B cell (primary cell): ENCODE data around the gene TMEM266. TPM values are rescaled to one million over a fixed set of nuclear protein-coding genes. Genes with fewer than 3 reads are reported as not detected.

ENCODE experiments used
- ATAC-seq: fragments of 200-7000 bp; cut with Tn5 transposase; one replicate; pipeline ENCODE4 v1.10.0; 2021; ENCODE audit warnings: low read depth, mild to moderate bottlenecking, moderate number of reproducible peaks, moderate library complexity
- CTCF ChIA-PET: fragments of 350-600 bp; sonication (Branson Sonifier 250); formaldehyde crosslinking; loops from one replicate; lab custom pipeline; 2021; ENCODE audit warnings: antibody characterized with exemption, inconsistent platforms; lab: Charles Lee
- POLR2A ChIA-PET: fragments of 350-600 bp; sonication (Branson Sonifier 250); formaldehyde crosslinking; loops from one replicate; lab custom pipeline; 2021; ENCODE audit warnings: antibody characterized with exemption; lab: Charles Lee
- DNase-seq: peaks from one replicate; pipeline ENCODE4 v3.0.0; 2013
- H2AFZ ChIP-seq: 2 replicates; pipeline ENCODE4 v1.6.1; 2012; ENCODE audit warnings: mild to moderate bottlenecking, low read depth, low read length; ENCODE audit not compliant: insufficient read depth, poor library complexity, severe bottlenecking
- H3K27ac ChIP-seq, 2 donors: 1 replicate in 1 of 2; 2 replicates in 1 of 2; pipeline ENCODE4 v1.5.1; 2012 to 2013; ENCODE audit warnings: low read length in 2 of 2, mild to moderate bottlenecking in 2 of 2, moderate library complexity in 1 of 2
- H3K27me3 ChIP-seq, 4 experiments: fragments of 200-600 bp in 1 of 4; sonication (generic) in 1 of 4; replicated peaks in 1 of 4; 1 replicate in 2 of 4; 2 replicates in 2 of 4; pipeline versions ENCODE4 v1.6.1 to v1.7.0; 2013 to 2016; ENCODE audit warnings: low read length in 3 of 4, mild to moderate bottlenecking in 2 of 4, mixed read lengths in 1 of 4, moderate library complexity in 1 of 4; ENCODE audit not compliant: insufficient read depth in 4 of 4, control insufficient read depth in 3 of 4; ENCODE audit errors: control extremely low read depth in 1 of 4
- H3K36me3 ChIP-seq, 2 experiments: replicated peaks in 1 of 2; 1 replicate in 1 of 2; 2 replicates in 1 of 2; pipeline versions ENCODE4 v1.6.1 to v1.7.1; 2013; ENCODE audit warnings: low read length in 1 of 2; ENCODE audit not compliant: insufficient read depth in 2 of 2, control insufficient read depth in 1 of 2; ENCODE audit errors: control extremely low read depth in 1 of 2, extremely low read depth in 1 of 2
- H3K4me1 ChIP-seq, 2 donors: fragments of 200-600 bp in 1 of 2; sonication (generic) in 1 of 2; 1 replicate in 1 of 2; 2 replicates in 1 of 2; pipeline versions ENCODE4 v1.5.1 to v1.6.1; 2013 to 2017; ENCODE audit warnings: low read length in 2 of 2; ENCODE audit not compliant: control insufficient read depth in 2 of 2, insufficient read depth in 2 of 2
- H3K4me2 ChIP-seq: replicated peaks from 2 replicates; pipeline ENCODE3; 2012; ENCODE audit warnings: mild to moderate bottlenecking, low read depth, low read length; ENCODE audit not compliant: poor library complexity, severe bottlenecking
- H3K4me3 ChIP-seq, 5 experiments: fragments of 200-600 bp in 1 of 5; sonication (generic) in 1 of 5; 1 replicate in 3 of 5; 2 replicates in 2 of 5; pipeline versions ENCODE4 v1.5.1 to v1.7.0; 2011 to 2016; ENCODE audit warnings: low read length in 4 of 5, mild to moderate bottlenecking in 4 of 5, low read depth in 2 of 5, control low read depth in 1 of 5, moderate library complexity in 1 of 5; ENCODE audit not compliant: insufficient read depth in 1 of 5; ENCODE audit errors: control extremely low read depth in 1 of 5, extremely low read depth in 1 of 5
- H3K79me2 ChIP-seq: fragments of 200-600 bp; sonication (generic); one replicate; pipeline ENCODE4 v1.6.0; 2016; ENCODE audit warnings: low read length; ENCODE audit not compliant: control insufficient read depth, insufficient read depth
- H3K9ac ChIP-seq: fragments of 200-600 bp; sonication (generic); 2 replicates; pipeline ENCODE4 v1.6.1; 2017; ENCODE audit warnings: mild to moderate bottlenecking, low read length, moderate library complexity
- H3K9me3 ChIP-seq, 3 donors: one replicate each; pipeline versions ENCODE4 v1.6.1 to v1.7.1; 2013; ENCODE audit warnings: low read length in 2 of 3; ENCODE audit not compliant: control insufficient read depth in 2 of 3, insufficient read depth in 1 of 3; ENCODE audit errors: control extremely low read depth in 1 of 3
- H4K20me1 ChIP-seq: 2 replicates; pipeline ENCODE4 v1.6.0; 2012; ENCODE audit warnings: mild to moderate bottlenecking, low read length; ENCODE audit not compliant: insufficient read depth, control insufficient read depth, poor library complexity, severe bottlenecking
- H3K27ac Mint-ChIP-seq: one replicate; pipeline ENCODE4 v1.8.0; 2021; ENCODE audit warnings: mixed read lengths
- H3K27me3 Mint-ChIP-seq: one replicate; pipeline ENCODE4 v1.8.0; 2021; ENCODE audit warnings: mixed read lengths
- H3K4me1 Mint-ChIP-seq: one replicate; pipeline ENCODE4 v1.8.0; 2021; ENCODE audit warnings: mixed read lengths
- H3K4me3 Mint-ChIP-seq: one replicate; pipeline ENCODE4 v1.8.0; 2021; ENCODE audit warnings: mixed read lengths
- H3K9me3 Mint-ChIP-seq: one replicate; pipeline ENCODE4 v1.8.0; 2022; ENCODE audit warnings: mixed read lengths; ENCODE audit not compliant: insufficient read depth
- CTCF ChIP-seq: fragments of 200-600 bp; IDR thresholded peaks from one replicate; pipeline ENCODE4 v1.8.0; 2022; ENCODE audit warnings: antibody characterized with exemption, mild to moderate bottlenecking
- EZH2 ChIP-seq: IDR thresholded peaks from 2 replicates; pipeline ENCODE4 v1.6.1; 2012; ENCODE audit warnings: borderline replicate concordance, low read depth, mild to moderate bottlenecking, moderate library complexity, low read length; ENCODE audit not compliant: insufficient read depth, poor library complexity, severe bottlenecking
- WGBS: methylation state at CpG from one replicate; pipeline ENCODE4 v1.1.5; 2013; ENCODE audit warnings: missing lambda C conversion rate; ENCODE audit not compliant: insufficient coverage; 5-methylcytosine and 5-hydroxymethylcytosine counted together
- intact Hi-C: fragments of 100-400 bp; cut with micrococcal nuclease; formaldehyde crosslinking; loops from one replicate; pipeline ENCODE4 v1.10.0; 2022
- polyA plus RNA-seq: library from polyadenylated mRNA; depleted of rRNA; stranded (reverse); fragments of >200 nt; gene quantifications from 2 replicates; pipeline ENCODE4 v1.2.3, GENCODE V29; 2012
- total RNA-seq, 2 donors: library from RNA; stranded (reverse); fragments of 120-200 nt in 1 of 2; gene quantifications; 1 replicate in 1 of 2; 2 replicates in 1 of 2; pipeline versions ENCODE4 v1.2.3 to v1.2.4, GENCODE V29; 2013 to 2022

The TMEM266 gene
- total and polyA plus RNA-seq, 2 donors (not counting 1 experiment from before 2014, with no cell fraction given): not detected

DNA sequence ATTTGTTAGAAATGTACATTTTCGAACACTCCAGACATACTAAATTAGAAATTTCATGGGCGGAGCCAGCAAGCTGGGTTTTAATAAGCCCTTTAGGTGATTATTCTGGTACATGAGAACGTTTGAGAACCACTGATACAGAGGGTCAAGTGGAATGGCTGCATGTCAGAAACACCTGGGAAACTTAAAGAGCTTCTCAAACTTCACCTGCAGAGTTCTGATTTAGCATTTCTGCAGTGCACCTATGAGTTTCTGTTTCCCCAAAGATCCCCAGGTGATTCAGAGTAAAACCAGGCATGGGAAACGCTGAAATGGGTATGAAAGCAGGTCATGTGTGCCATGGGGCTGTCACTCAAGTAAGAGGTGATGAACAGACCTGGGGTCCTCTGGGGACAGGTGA lies 68.1 kb downstream of the TMEM266 start:
- CTCF ChIA-PET: interaction anchor here (1.4 kb wide), 1 partner anchor 12 kb away, joined by 6 read pairs; no protein-coding TSS in a partner anchor
- intact Hi-C loops: no loop called here
- H3K9me3 ChIP-seq: peaks cover 0 to 3% (median 1%) of the 10 kb centered on the region in 3 donors
- 75% methylated on average over 3 of the region's 4 CpGs for WGBS
- no peak overlapping the region for H3K4me2 ChIP-seq
- no peak overlapping the region for H3K9ac ChIP-seq
- Mint-ChIP-seq H3K27me3 (peaks cover 40% of the 10 kb centered on the region), H3K4me3 (no peak overlapping the region), H3K4me1 (no peaks in the 10 kb centered on the region), H3K27ac (no peak overlapping the region), H3K9me3 (no peaks in the 10 kb centered on the region)
- H3K27me3 ChIP-seq: peaks cover 0 to 7% (median 3%) of the 10 kb centered on the region in 4 experiments
- no peaks in the 10 kb centered on the region for H4K20me1 ChIP-seq
- H3K27ac ChIP-seq: no peak overlapping the region
- POLR2A ChIA-PET: no interaction called here
- no peaks in the 10 kb centered on the region for H3K4me1 ChIP-seq
- ATAC-seq (no peak), DNase-seq (no peak)
- H3K4me3 ChIP-seq: no peak overlapping the region
- TF ChIP-seq EZH2 (no peak), CTCF (no peak)
- no peaks in the 10 kb centered on the region for H3K36me3 ChIP-seq
- no peaks in the 10 kb centered on the region for H3K79me2 ChIP-seq
- no peak overlapping the region for H2AFZ ChIP-seq

- H3K4me3 Mint-ChIP-seq: no peak overlapping the region
- H4K20me1 ChIP-seq: no peaks in the 10 kb centered on the region
- H3K27ac ChIP-seq: no peak overlapping the region
- ChIA-PET POLR2A (no interaction called here), CTCF (interaction anchor here (1.0 kb wide), 1 partner anchor 16 kb away, joined by 3 read pairs; no protein-coding TSS in a partner anchor)
- H3K4me2 ChIP-seq: no peak overlapping the region
- peaks cover 7% of the 10 kb centered on the region for H3K27me3 Mint-ChIP-seq
- no peak for DNase-seq
- peaks cover 0 to 4% (median under 1%) of the 10 kb centered on the region in 4 experiments for H3K27me3 ChIP-seq
- no peak overlapping the region for H3K9ac ChIP-seq
- no peaks in the 10 kb centered on the region for H3K9me3 Mint-ChIP-seq
- H2AFZ ChIP-seq: no peak overlapping the region
- H3K79me2 ChIP-seq: no peaks in the 10 kb centered on the region
- no peak overlapping the region for H3K27ac Mint-ChIP-seq
- H3K4me1 ChIP-seq: peaks cover 0 to under 1% of the 10 kb centered on the region in 2 donors
- H3K36me3 ChIP-seq: no peaks in the 10 kb centered on the region
- no peaks in the 10 kb centered on the region for H3K4me1 Mint-ChIP-seq
- H3K4me3 ChIP-seq: no peak overlapping the region
- TF ChIP-seq CTCF: no peak
- no peak for TF ChIP-seq EZH2
- WGBS: no CpG with 5 or more reads among the region's 1 CpG
- H3K9me3 ChIP-seq: no peaks in the 10 kb centered on the region
- ATAC-seq: no peak
- intact Hi-C loops: no loop called here
Observed at GRCh38 chr15:76134537-76134936, 74.8 kb downstream of the TMEM266 start.
